ENCODE data around the gene C1orf210. TPM values are rescaled to one million over a fixed set of nuclear protein-coding genes. Genes with fewer than 3 reads are reported as not detected.

The C1orf210 gene
- total RNA-seq, 1 donor from 2014 or later: 34.3 TPM

DNA sequence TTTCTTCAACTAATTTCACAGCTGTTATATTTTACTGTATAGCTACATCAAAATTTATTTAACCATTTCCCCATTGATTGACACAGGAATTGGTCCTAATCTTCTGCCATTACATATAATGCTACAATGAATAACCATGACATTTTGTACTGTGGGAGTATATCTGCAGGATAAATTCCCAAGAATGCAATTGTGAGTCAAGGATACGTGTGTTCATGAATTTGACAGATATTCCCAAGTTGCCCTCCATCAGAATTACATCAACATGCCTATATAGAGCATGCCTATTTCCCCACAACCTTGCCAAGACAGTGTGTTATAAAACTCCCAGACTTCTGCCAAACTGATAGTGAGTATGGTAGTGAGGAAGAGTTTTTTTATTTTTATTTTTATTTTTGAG, 12.7 kb upstream of the C1orf210 start:
- no peak overlapping the region for H3K4me3 Mint-ChIP-seq (ENCODE audit: low read depth)
- no peak for DNase-seq (ENCODE audit: low spot score, unreplicated experiment)
- H3K4me1 Mint-ChIP-seq (ENCODE audit: low read depth): peaks cover 20% of the 10 kb centered on the region
- peaks cover 3% of the 10 kb centered on the region for H3K27me3 Mint-ChIP-seq
- no peak for TF ChIP-seq CTCF (IDR thresholded peaks at IDR 0.05; ENCODE audit: unreplicated experiment)
- H3K36me3 Mint-ChIP-seq (ENCODE audit: insufficient read depth): no peaks in the 10 kb centered on the region
- H3K9me3 Mint-ChIP-seq (ENCODE audit: low read depth): no peaks in the 10 kb centered on the region
- no peak overlapping the region for H3K27ac Mint-ChIP-seq

- H3K4me1 Mint-ChIP-seq (ENCODE audit: low read depth): peaks cover 22% of the 10 kb centered on the region
- H3K36me3 Mint-ChIP-seq (ENCODE audit: insufficient read depth): no peaks in the 10 kb centered on the region
- no peak overlapping the region for H3K4me3 Mint-ChIP-seq (ENCODE audit: low read depth)
- peak overlapping the region; percentile 90 for H3K27ac Mint-ChIP-seq
- H3K9me3 Mint-ChIP-seq (ENCODE audit: low read depth): no peaks in the 10 kb centered on the region
- no peak for TF ChIP-seq CTCF (IDR thresholded peaks at IDR 0.05; ENCODE audit: unreplicated experiment)
- no peaks in the 10 kb centered on the region for H3K27me3 Mint-ChIP-seq
- no peak for DNase-seq (ENCODE audit: low spot score, unreplicated experiment)
These were observed 10.8 kb upstream of the C1orf210 start for GRCh38 chr1:43296207-43296606.

- DNase-seq (ENCODE audit: low spot score, unreplicated experiment): no peak
- no peak for TF ChIP-seq CTCF (IDR thresholded peaks at IDR 0.05; ENCODE audit: unreplicated experiment)
- Mint-ChIP-seq H3K27me3 (no peaks in the 10 kb centered on the region), H3K9me3 (ENCODE audit: low read depth) (no peaks in the 10 kb centered on the region), H3K4me1 (ENCODE audit: low read depth) (peaks cover 22% of the 10 kb centered on the region), H3K4me3 (ENCODE audit: low read depth) (no peak overlapping the region), H3K36me3 (ENCODE audit: insufficient read depth) (no peaks in the 10 kb centered on the region), H3K27ac (no peak overlapping the region)
These were observed 9.4 kb upstream of the C1orf210 start for GRCh38 chr1:43294761-43295160.

DNA sequence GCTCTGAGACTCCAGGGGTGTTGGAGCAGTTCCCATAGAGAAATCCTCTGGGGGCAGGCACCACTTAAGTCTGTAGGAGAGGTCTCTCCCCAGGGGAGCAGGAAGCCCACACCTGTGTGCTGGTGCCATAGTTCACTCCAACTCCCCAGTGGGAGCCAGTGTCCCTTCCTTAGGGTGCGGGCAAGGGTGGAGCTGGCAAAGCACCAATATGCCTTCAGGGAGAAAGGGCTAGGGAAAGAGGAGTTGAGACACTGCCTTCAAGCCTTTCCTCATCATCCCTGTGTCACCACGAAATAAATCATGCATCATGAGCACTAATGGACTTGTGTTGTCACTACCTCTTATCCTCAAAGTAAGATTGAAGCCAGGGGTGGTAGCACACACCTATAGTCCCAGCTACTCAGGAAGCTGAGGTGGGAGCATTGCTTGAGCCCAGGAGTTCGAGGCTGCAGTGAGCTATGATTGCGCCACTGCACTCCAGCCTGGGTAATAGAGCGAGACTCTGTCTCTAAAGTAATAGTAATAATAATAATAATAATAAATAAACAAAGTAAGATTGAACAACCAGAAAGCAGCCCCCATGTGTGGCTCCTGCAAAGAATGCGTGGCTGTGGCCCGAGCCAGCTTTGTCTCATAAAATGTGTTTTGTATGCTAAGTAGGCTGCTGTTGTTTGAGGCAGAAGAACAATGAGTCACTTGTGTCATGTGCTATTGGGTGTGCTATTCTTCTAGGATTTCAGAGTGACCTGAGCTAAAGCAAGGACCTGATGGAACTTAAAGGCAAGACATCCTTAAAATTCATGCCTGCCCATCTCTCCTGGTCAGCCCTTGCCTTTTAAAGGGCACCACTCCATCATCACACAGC, 8.7 kb upstream of the C1orf210 start:
- no peak for DNase-seq (ENCODE audit: low spot score, unreplicated experiment)
- Mint-ChIP-seq H3K4me3 (ENCODE audit: low read depth) (no peak overlapping the region), H3K4me1 (ENCODE audit: low read depth) (peaks cover 22% of the 10 kb centered on the region), H3K9me3 (ENCODE audit: low read depth) (no peaks in the 10 kb centered on the region), H3K27me3 (no peaks in the 10 kb centered on the region), H3K36me3 (ENCODE audit: insufficient read depth) (no peaks in the 10 kb centered on the region), H3K27ac (no peak overlapping the region)
- TF ChIP-seq CTCF (IDR thresholded peaks at IDR 0.05; ENCODE audit: unreplicated experiment): no peak

DNA sequence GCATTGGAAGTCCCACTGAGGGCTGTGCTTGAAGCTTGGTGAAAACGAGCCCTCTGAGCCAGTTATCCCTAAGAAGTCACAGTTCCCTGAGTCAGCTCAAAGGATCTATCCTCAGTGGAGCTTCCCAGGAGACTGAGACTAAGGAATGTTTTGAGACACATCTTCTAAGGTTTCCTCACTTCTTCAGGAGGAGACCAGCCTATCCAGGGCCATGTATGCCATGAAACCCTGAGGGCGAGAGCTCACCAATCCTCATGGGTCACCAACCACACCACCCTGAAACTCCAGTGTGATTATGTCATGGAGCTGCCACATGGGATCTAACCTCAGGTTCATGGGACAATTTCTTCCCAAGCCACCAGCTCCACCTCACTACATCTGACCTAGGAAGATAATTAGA, 7.8 kb upstream of the C1orf210 start:
- Mint-ChIP-seq H3K27ac (peak overlapping the region; percentile 33), H3K36me3 (ENCODE audit: insufficient read depth) (no peaks in the 10 kb centered on the region), H3K4me3 (ENCODE audit: low read depth) (no peak overlapping the region), H3K27me3 (no peaks in the 10 kb centered on the region), H3K4me1 (ENCODE audit: low read depth) (peaks cover 22% of the 10 kb centered on the region), H3K9me3 (ENCODE audit: low read depth) (no peaks in the 10 kb centered on the region)
- TF ChIP-seq CTCF (IDR thresholded peaks at IDR 0.05; ENCODE audit: unreplicated experiment): no peak
- DNase-seq (ENCODE audit: low spot score, unreplicated experiment): no peak
